Right lobe of liver (tissue), 4 donors: Measurements from ENCODE around the gene SCNN1B.

Source experiments
- CTCF ChIP-seq, 4 donors: fragments of 200-600 bp in 3 of 4; fragments of 450-650 bp in 1 of 4; IDR thresholded peaks; one replicate each; pipeline versions ENCODE4 v1.5.1 to v1.8.0; 2016 to 2022; ENCODE audit warnings: antibody characterized with exemption in 4 of 4, mild to moderate bottlenecking in 2 of 4
- POLR2A ChIP-seq: fragments of 450-650 bp; IDR thresholded peaks from one replicate; pipeline ENCODE4 v1.6.1; 2017; ENCODE audit warnings: antibody characterized with exemption, mild to moderate bottlenecking
- donor health status: DM: no; HTN: no; CAD: no.
- donor health status: DM: no; HTN: no; CAD: no.
- donor health status: DM: no; HTN: yes; CAD: no.

- TF ChIP-seq CTCF (IDR thresholded peaks at IDR 0.05) (no peak), POLR2A (no peak)
Measured at GRCh38 chr16:23383881-23384280, 81.8 kb downstream of the SCNN1B start.
